Measurements from ENCODE around the gene LRP5. TPM values are rescaled to one million over a fixed set of nuclear protein-coding genes. Genes with fewer than 3 reads are reported as not detected.

Gene LRP5
- total RNA-seq, 3 donors from 2014 or later = 23.6 to 48.8 (median 24.5) TPM

DNA sequence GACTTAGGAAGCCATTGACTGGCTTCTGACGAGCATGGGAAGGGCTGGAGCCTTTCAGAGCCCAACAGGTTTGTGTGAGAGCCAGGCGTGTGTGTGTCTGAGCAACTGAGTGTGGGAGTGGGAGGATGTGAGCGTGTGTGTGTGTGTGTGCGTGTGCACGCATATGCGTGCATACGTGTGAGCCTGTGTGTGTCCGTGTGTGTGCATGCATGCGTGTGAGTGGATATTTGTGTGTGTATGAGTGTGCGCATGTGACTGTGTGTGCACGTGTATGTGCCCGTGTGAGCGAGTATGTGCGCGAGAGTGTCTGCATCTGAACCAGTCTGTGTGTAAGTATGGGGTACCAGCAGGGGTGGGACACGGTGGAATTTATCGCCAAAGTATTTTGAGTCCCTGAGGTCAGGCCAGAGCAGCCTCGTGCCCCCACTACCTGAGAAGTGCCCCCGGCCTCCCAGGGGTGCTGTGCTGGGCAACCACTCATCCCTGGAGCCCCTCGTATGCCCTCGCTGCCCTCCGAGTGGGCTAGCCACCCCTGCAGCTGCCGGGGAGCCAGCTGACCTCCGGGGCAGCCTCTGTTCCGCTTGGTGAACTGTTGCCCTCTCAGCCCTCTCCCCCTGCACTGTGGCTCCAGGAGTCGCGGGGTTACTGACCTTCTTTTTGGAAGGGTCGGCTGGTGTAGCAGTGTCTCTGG is 38.5 kb downstream of the LRP5 start:
- peaks cover 23 to 39% of the 10 kb centered on the region in 2 donors for H3K4me1 ChIP-seq
- no peak overlapping the region for H3K4me3 ChIP-seq
- no peaks in the 10 kb centered on the region for H3K27me3 ChIP-seq
- H3K36me3 ChIP-seq = no peaks in the 10 kb centered on the region
- TF ChIP-seq, protein P1, sequence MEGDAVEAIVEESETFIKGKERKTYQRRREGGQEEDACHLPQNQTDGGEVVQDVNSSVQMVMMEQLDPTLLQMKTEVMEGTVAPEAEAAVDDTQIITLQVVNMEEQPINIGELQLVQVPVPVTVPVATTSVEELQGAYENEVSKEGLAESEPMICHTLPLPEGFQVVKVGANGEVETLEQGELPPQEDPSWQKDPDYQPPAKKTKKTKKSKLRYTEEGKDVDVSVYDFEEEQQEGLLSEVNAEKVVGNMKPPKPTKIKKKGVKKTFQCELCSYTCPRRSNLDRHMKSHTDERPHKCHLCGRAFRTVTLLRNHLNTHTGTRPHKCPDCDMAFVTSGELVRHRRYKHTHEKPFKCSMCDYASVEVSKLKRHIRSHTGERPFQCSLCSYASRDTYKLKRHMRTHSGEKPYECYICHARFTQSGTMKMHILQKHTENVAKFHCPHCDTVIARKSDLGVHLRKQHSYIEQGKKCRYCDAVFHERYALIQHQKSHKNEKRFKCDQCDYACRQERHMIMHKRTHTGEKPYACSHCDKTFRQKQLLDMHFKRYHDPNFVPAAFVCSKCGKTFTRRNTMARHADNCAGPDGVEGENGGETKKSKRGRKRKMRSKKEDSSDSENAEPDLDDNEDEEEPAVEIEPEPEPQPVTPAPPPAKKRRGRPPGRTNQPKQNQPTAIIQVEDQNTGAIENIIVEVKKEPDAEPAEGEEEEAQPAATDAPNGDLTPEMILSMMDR (IDR thresholded peaks at IDR 0.05) = no peak
- intact Hi-C loops (cut with DNase I; ENCODE audit: low total_unique reads) = no loop called here
- peak overlapping the region in 1 of 2 donors; percentile 92 for H3K27ac ChIP-seq
- no peaks in the 10 kb centered on the region for H3K9me3 ChIP-seq
- DNase-seq (ENCODE audit: low spot score in 2 of 2) = no peak

DNA sequence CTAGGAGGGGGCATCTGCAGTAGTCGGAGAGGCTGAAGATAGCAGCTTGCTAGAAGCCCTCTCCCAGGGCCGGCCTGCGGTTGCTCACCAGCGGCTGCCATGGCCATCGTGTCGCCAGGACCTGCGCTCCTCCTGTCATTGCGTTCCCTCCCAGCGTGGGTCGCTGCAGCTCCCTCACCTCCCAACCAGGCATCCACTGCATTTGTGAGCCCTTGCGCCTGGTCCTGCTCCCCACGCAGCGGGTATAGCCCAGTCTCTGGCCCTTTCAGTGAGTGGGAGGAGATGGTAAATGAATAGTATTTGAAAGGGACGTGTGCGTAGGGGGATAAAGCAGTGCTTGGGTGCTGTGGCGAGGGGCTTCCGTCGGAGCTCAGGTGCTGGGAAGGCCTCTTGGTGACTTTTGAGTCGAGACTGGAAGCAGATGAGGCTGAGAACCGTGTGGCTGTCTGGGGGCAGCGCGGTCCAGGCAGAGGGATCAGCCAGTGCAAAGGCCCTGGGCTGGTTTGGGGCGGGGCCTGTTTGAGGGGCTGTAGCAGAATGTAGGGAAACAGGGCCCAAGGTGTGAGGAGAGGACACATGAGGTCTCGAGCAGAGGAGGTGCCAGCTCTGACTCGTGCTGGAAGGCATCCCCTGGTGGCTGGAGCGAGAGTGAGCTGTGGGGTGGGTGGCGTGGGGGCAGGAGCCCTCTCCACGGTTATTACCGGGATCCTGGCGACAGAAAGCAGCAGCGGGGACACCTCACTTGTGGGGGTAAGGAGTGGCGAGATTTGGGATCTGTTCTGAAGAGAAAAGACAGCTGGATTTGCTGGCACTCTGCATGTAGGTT is 39.3 kb downstream of the LRP5 start:
- intact Hi-C loops (cut with DNase I; ENCODE audit: low total_unique reads) = no loop called here
- DNase-seq (ENCODE audit: low spot score in 2 of 2) = no peak
- no peak overlapping the region for H3K4me3 ChIP-seq
- H3K36me3 ChIP-seq = no peaks in the 10 kb centered on the region
- TF ChIP-seq, protein P1 (IDR thresholded peaks at IDR 0.05) = no peak
- TF ChIP-seq POLR2AphosphoS5 (IDR thresholded peaks at IDR 0.05) = no peak
- TF ChIP-seq POLR2A (IDR thresholded peaks at IDR 0.05) = no peak
- H3K27ac ChIP-seq = peak overlapping the region; percentile 92 to 93
- H3K4me1 ChIP-seq = peaks cover 23 to 31% of the 10 kb centered on the region in 2 donors
- no peaks in the 10 kb centered on the region for H3K9me3 ChIP-seq
- no peaks in the 10 kb centered on the region for H3K27me3 ChIP-seq

DNA sequence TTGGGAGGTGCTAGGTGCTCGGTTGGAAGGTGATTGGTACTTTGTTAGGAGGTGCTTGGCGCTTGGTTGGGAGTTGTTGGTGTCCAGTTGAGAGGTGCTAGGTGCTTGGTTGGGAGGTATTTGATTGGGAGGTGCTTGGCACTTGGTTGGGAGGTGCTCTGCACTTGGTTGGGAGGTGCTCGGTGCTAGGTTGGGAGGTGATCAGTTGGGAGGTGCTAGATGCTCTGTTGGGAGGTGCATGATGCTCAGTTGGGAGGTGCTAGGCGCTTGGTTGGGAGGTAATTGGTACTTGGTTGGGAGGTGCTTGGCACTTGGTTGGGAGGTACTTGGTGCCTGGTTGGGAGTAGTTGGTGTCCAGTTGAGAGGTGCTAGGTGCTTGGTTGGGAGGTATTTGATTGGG is 40.2 kb downstream of the LRP5 start:
- intact Hi-C loops (cut with DNase I; ENCODE audit: low total_unique reads) = no loop called here
- peak overlapping the region; percentile 92 to 93 for H3K27ac ChIP-seq
- TF ChIP-seq POLR2AphosphoS5 (IDR thresholded peaks at IDR 0.05) (no peak), POLR2A (IDR thresholded peaks at IDR 0.05) (no peak)
- TF ChIP-seq, protein P1 (IDR thresholded peaks at IDR 0.05) = no peak
- H3K36me3 ChIP-seq = no peaks in the 10 kb centered on the region
- no peaks in the 10 kb centered on the region for H3K27me3 ChIP-seq
- H3K9me3 ChIP-seq = no peaks in the 10 kb centered on the region
- peaks cover 20 to 34% of the 10 kb centered on the region in 2 donors for H3K4me1 ChIP-seq
- no peak overlapping the region for H3K4me3 ChIP-seq
- DNase-seq (ENCODE audit: low spot score in 2 of 2) = no peak

DNA sequence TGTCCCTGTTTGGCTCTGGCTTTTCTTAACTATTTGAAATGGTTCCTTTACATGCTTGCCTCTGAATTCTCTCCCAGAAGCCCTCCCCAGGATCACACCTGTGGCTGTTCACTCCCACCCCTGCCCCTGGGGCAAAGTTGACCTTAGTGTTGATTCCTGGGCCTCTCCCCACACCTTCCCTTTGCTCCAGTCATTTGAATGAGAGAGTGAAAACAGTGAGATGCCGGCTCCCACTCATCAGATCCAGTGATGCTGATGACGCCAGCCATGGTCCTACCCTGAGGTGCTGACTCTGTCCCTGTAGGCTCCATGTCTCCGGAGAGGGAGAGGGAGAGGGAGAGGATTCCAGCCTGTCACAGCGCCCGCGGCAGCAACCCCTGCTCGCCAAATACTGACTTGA is 40.7 kb downstream of the LRP5 start:
- TF ChIP-seq, protein P1 (IDR thresholded peaks at IDR 0.05) = no peak
- TF ChIP-seq POLR2AphosphoS5 (IDR thresholded peaks at IDR 0.05) (no peak), POLR2A (IDR thresholded peaks at IDR 0.05) (no peak)
- Histone ChIP-seq H3K36me3 (no peaks in the 10 kb centered on the region), H3K9me3 (no peaks in the 10 kb centered on the region), H3K27me3 (no peaks in the 10 kb centered on the region), H3K4me3 (no peak overlapping the region), H3K4me1 (peaks cover 20 to 34% of the 10 kb centered on the region in 2 donors), H3K27ac (peak overlapping the region; percentile 92 to 93)
- intact Hi-C loops (cut with DNase I; ENCODE audit: low total_unique reads) = no loop called here
- no peak for DNase-seq (ENCODE audit: low spot score in 2 of 2)

DNA sequence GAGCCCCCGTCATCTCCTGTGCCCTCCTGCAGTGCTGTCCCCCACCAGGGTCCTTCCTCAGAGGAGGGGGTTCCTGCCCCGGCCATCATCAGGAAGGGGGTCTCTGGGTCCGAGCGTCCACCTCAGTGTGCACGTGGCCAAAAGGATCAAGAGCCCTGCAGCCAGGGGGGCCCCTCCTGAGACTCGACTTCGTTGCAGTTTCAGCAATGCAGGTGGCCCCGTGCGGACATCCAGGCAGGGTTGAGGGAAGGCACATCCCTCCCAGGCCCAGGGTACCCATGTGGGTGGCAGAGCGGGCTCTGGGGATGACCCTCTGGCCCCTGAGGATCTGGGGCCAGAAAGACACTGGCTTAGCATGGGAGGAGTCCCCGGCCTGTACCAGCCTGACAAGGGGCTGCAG is 41.3 kb downstream of the LRP5 start:
- intact Hi-C loops (cut with DNase I; ENCODE audit: low total_unique reads) = no loop called here
- peaks cover 20 to 34% of the 10 kb centered on the region in 2 donors for H3K4me1 ChIP-seq
- H3K27ac ChIP-seq = peak overlapping the region; percentile 92 to 93
- DNase-seq (ENCODE audit: low spot score in 2 of 2) = peak in 1 of 2 donors; percentile 37
- no peaks in the 10 kb centered on the region for H3K27me3 ChIP-seq
- H3K36me3 ChIP-seq = no peaks in the 10 kb centered on the region
- TF ChIP-seq POLR2AphosphoS5 (IDR thresholded peaks at IDR 0.05) (no peak), POLR2A (IDR thresholded peaks at IDR 0.05) (no peak)
- TF ChIP-seq, protein P1 (IDR thresholded peaks at IDR 0.05) = no peak
- peak overlapping the region in 1 of 3 donors; percentile 22 for H3K4me3 ChIP-seq
- no peaks in the 10 kb centered on the region for H3K9me3 ChIP-seq
